ENCODE data around the gene SH3PXD2A. TPM values are rescaled to one million over a fixed set of nuclear protein-coding genes. Genes with fewer than 3 reads are reported as not detected.
"Not testable (repeated sequence)": the region's sequence is repeated elsewhere in the genome, so short reads cannot be mapped to it uniquely, and the experiment has no call there.

The SH3PXD2A gene
- total RNA-seq, 1 donor, result 58.3 TPM

GRCh38 chr10:103731609-103732270 lies 123.6 kb downstream of the SH3PXD2A start:
- TF ChIP-seq CTCF (IDR thresholded peaks at IDR 0.05; ENCODE audit: insufficient read depth, low read depth, low read length), result no peak
- no peak overlapping the region for H3K4me3 ChIP-seq (ENCODE audit: low read depth, low read length)
- no peak for DNase-seq (ENCODE audit: low read depth)

- DNase-seq (ENCODE audit: low read depth); H3K4me3 ChIP-seq (ENCODE audit: low read depth, low read length): not testable (repeated sequence)
These were observed 124.3 kb downstream of the SH3PXD2A start for GRCh38 chr10:103731026-103731425.

GRCh38 chr10:103729851-103730250 lies 125.5 kb downstream of the SH3PXD2A start:
- no peak overlapping the region for H3K4me3 ChIP-seq (ENCODE audit: low read depth, low read length)
- no peak for TF ChIP-seq CTCF (IDR thresholded peaks at IDR 0.05; ENCODE audit: insufficient read depth, low read depth, low read length)
- DNase-seq (ENCODE audit: low read depth), result no peak

GRCh38 chr10:103727991-103728689 lies 127.2 kb downstream of the SH3PXD2A start:
- no peak for TF ChIP-seq CTCF (IDR thresholded peaks at IDR 0.05; ENCODE audit: insufficient read depth, low read depth, low read length)
- DNase-seq (ENCODE audit: low read depth), result no peak

GRCh38 chr10:103727546-103727963 lies 127.8 kb downstream of the SH3PXD2A start:
- DNase-seq (ENCODE audit: low read depth), result no peak
- no peak overlapping the region for H3K4me3 ChIP-seq (ENCODE audit: low read depth, low read length)
- no peak for TF ChIP-seq CTCF (IDR thresholded peaks at IDR 0.05; ENCODE audit: insufficient read depth, low read depth, low read length)

More at GRCh38 chr10:103727991-103728689, 127.2 kb downstream of the SH3PXD2A start:
- H3K4me3 ChIP-seq (ENCODE audit: low read depth, low read length), result no peak overlapping the region

GRCh38 chr10:103726637-103727036 lies 128.7 kb downstream of the SH3PXD2A start:
- H3K4me3 ChIP-seq (ENCODE audit: low read depth, low read length), result no peak overlapping the region
- no peak for DNase-seq (ENCODE audit: low read depth)
- no peak for TF ChIP-seq CTCF (IDR thresholded peaks at IDR 0.05; ENCODE audit: insufficient read depth, low read depth, low read length)

GRCh38 chr10:103725242-103725641 lies 130.1 kb downstream of the SH3PXD2A start:
- H3K4me3 ChIP-seq (ENCODE audit: low read depth, low read length), result no peak overlapping the region
- DNase-seq (ENCODE audit: low read depth), result no peak
- no peak for TF ChIP-seq CTCF (IDR thresholded peaks at IDR 0.05; ENCODE audit: insufficient read depth, low read depth, low read length)

Data from fibroblast of villous mesenchyme (primary cell).